Parathyroid adenoma (tissue), 2 donors: ENCODE measurements around the gene TBC1D14.

Source experiments
- H2AFZ ChIP-seq: fragments of 300-600 bp; sonication (generic); one replicate; pipeline ENCODE4 v1.7.0; 2017; ENCODE audit warnings: antibody characterized with exemption, mild to moderate bottlenecking
- H3K27ac ChIP-seq: fragments of 300-600 bp; sonication (generic); one replicate; pipeline ENCODE4 v1.7.0; 2017
- H3K27me3 ChIP-seq: fragments of 300-600 bp; sonication (generic); one replicate; pipeline ENCODE4 v1.7.0; 2017; ENCODE audit warnings: low read length; ENCODE audit not compliant: control insufficient read depth, insufficient read depth
- H3K36me3 ChIP-seq: fragments of 300-600 bp; sonication (generic); one replicate; pipeline ENCODE4 v1.7.0; 2017; ENCODE audit warnings: low read length; ENCODE audit not compliant: control insufficient read depth, insufficient read depth
- H3K4me1 ChIP-seq: fragments of 300-600 bp; sonication (generic); one replicate; pipeline ENCODE4 v1.7.0; 2017; ENCODE audit warnings: control low read depth
- H3K4me2 ChIP-seq: fragments of 300-600 bp; sonication (generic); one replicate; pipeline ENCODE4 v1.7.0; 2017; ENCODE audit warnings: low read length
- H3K4me3 ChIP-seq: fragments of 300-600 bp; sonication (generic); one replicate; pipeline ENCODE4 v1.7.0; 2017; ENCODE audit warnings: low read depth, low read length
- H3K79me2 ChIP-seq: fragments of 300-600 bp; sonication (generic); one replicate; pipeline ENCODE4 v1.7.0; 2017; ENCODE audit warnings: control low read depth
- H3K9ac ChIP-seq: fragments of 300-600 bp; sonication (generic); one replicate; pipeline ENCODE4 v1.7.0; 2017; ENCODE audit warnings: mild to moderate bottlenecking
- H3K9me3 ChIP-seq: fragments of 300-600 bp; sonication (generic); one replicate; pipeline ENCODE4 v1.7.0; 2017; ENCODE audit warnings: low read length; ENCODE audit not compliant: control insufficient read depth
- TF ChIP-seq, protein P1 (sequence below): fragments of 300-600 bp; sonication (generic); IDR thresholded peaks from one replicate; pipeline ENCODE4 v1.7.0; 2017; ENCODE audit warnings: antibody characterized with exemption, mild to moderate bottlenecking
- donor health status: primary hyperparathyroidism.

The TBC1D14 gene

DNA sequence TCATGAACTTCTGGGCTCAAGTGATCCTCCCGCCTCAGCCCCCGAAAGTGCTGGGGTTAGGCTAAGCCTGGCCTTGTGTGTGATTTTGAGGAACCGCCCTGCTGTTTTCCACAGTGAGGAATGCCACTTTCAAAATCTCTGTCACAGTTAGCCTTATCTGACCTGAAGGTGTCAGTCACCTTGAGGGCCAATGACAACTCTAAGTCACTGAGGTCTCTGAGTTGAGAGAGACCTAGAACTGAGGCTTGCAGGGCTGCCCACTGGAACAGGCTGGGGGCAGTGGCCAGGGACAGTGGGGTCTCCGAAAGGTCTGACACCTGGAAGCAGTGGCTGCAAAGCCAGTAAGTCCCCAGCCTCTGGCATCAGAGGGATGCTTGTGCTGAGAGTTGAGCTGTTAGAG, 139.7 kb downstream of the TBC1D14 start:
- no peaks in the 10 kb centered on the region for H3K27me3 ChIP-seq
- no peak overlapping the region for H3K4me2 ChIP-seq
- H3K79me2 ChIP-seq = peaks cover 45% of the 10 kb centered on the region
- no peaks in the 10 kb centered on the region for H3K9me3 ChIP-seq
- TF ChIP-seq, protein P1, sequence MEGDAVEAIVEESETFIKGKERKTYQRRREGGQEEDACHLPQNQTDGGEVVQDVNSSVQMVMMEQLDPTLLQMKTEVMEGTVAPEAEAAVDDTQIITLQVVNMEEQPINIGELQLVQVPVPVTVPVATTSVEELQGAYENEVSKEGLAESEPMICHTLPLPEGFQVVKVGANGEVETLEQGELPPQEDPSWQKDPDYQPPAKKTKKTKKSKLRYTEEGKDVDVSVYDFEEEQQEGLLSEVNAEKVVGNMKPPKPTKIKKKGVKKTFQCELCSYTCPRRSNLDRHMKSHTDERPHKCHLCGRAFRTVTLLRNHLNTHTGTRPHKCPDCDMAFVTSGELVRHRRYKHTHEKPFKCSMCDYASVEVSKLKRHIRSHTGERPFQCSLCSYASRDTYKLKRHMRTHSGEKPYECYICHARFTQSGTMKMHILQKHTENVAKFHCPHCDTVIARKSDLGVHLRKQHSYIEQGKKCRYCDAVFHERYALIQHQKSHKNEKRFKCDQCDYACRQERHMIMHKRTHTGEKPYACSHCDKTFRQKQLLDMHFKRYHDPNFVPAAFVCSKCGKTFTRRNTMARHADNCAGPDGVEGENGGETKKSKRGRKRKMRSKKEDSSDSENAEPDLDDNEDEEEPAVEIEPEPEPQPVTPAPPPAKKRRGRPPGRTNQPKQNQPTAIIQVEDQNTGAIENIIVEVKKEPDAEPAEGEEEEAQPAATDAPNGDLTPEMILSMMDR = no peak
- H3K36me3 ChIP-seq = no peaks in the 10 kb centered on the region
- H3K9ac ChIP-seq = no peak overlapping the region
- H3K4me3 ChIP-seq = no peak overlapping the region
- peaks cover 10% of the 10 kb centered on the region for H3K4me1 ChIP-seq
- no peak overlapping the region for H3K27ac ChIP-seq
- no peak overlapping the region for H2AFZ ChIP-seq

GRCh38 chr4:7049739-7050138, 140.1 kb downstream of the TBC1D14 start:
- H3K27ac ChIP-seq = no peak overlapping the region
- H3K9me3 ChIP-seq = no peaks in the 10 kb centered on the region
- H3K9ac ChIP-seq = no peak overlapping the region
- H2AFZ ChIP-seq = no peak overlapping the region
- H3K4me1 ChIP-seq = peaks cover 10% of the 10 kb centered on the region
- peaks cover 40% of the 10 kb centered on the region for H3K79me2 ChIP-seq
- TF ChIP-seq, protein P1 = no peak
- H3K4me3 ChIP-seq = no peak overlapping the region
- no peaks in the 10 kb centered on the region for H3K27me3 ChIP-seq
- H3K4me2 ChIP-seq = no peak overlapping the region
- H3K36me3 ChIP-seq = no peaks in the 10 kb centered on the region

GRCh38 chr4:7050481-7051143, 141.0 kb downstream of the TBC1D14 start:
- Histone ChIP-seq H3K27ac (no peak overlapping the region), H3K4me2 (no peak overlapping the region), H3K36me3 (no peaks in the 10 kb centered on the region), H3K27me3 (no peaks in the 10 kb centered on the region), H3K4me3 (no peak overlapping the region), H3K4me1 (peaks cover 8% of the 10 kb centered on the region), H3K79me2 (peaks cover 31% of the 10 kb centered on the region), H3K9me3 (no peaks in the 10 kb centered on the region), H2AFZ (no peak overlapping the region), H3K9ac (no peak overlapping the region)
- TF ChIP-seq, protein P1 = no peak

DNA sequence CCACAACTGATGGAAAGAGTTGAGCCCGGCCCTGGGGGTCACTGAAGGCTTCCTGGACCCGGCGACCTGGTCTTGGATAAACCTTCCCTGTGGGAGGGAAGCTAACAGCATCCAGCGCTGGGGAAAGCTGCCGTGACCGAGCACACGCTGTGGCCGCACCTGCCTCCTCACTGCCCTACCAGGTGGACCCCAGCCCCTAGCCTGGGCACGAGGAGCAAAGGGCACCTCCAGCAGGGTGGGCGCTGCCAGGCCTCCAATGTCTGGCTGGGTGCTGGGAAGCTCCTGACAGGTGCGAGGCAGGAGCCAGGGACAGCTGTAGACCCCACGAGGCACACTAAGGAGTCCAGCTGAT, 141.5 kb downstream of the TBC1D14 start:
- H3K4me3 ChIP-seq = no peak overlapping the region
- peaks cover 26% of the 10 kb centered on the region for H3K79me2 ChIP-seq
- H3K27me3 ChIP-seq = no peaks in the 10 kb centered on the region
- no peak overlapping the region for H3K4me2 ChIP-seq
- H3K27ac ChIP-seq = no peak overlapping the region
- H3K9me3 ChIP-seq = no peaks in the 10 kb centered on the region
- H3K4me1 ChIP-seq = peaks cover 4% of the 10 kb centered on the region
- TF ChIP-seq, protein P1 = no peak
- H2AFZ ChIP-seq = no peak overlapping the region
- H3K36me3 ChIP-seq = no peaks in the 10 kb centered on the region
- H3K9ac ChIP-seq = no peak overlapping the region

GRCh38 chr4:7051905-7052304, 142.3 kb downstream of the TBC1D14 start:
- no peak overlapping the region for H3K4me3 ChIP-seq
- no peaks in the 10 kb centered on the region for H3K36me3 ChIP-seq
- H2AFZ ChIP-seq = no peak overlapping the region
- H3K4me2 ChIP-seq = no peak overlapping the region
- peaks cover 18% of the 10 kb centered on the region for H3K79me2 ChIP-seq
- H3K27ac ChIP-seq = no peak overlapping the region
- TF ChIP-seq, protein P1 = no peak
- no peaks in the 10 kb centered on the region for H3K4me1 ChIP-seq
- H3K9me3 ChIP-seq = no peaks in the 10 kb centered on the region
- no peaks in the 10 kb centered on the region for H3K27me3 ChIP-seq
- no peak overlapping the region for H3K9ac ChIP-seq
